CD4-positive, alpha-beta T cell (primary cell): ENCODE measurements around the gene COL4A2. TPM values are rescaled to one million over a fixed set of nuclear protein-coding genes. Genes with fewer than 3 reads are reported as not detected.
"Not testable (repeated sequence)": the region's sequence is repeated elsewhere in the genome, so short reads cannot be mapped to it uniquely, and the experiment has no call there.

Experiments used
- ATAC-seq: fragments of 200-7000 bp; cut with Tn5 transposase; one replicate; pipeline ENCODE4 v1.10.0; 2022; ENCODE audit warnings: mild to moderate bottlenecking; ENCODE audit not compliant: poor library complexity
- CTCF ChIA-PET: fragments of 350-600 bp; sonication (Branson Sonifier 250); formaldehyde crosslinking; loops from one replicate; lab custom pipeline; 2021; ENCODE audit warnings: antibody characterized with exemption, inconsistent platforms; lab: Charles Lee
- POLR2A ChIA-PET: fragments of 350-600 bp; sonication (Branson Sonifier 250); formaldehyde crosslinking; loops from one replicate; lab custom pipeline; 2021; ENCODE audit warnings: antibody characterized with exemption, inconsistent platforms; lab: Charles Lee
- DNase-seq, 14 experiments: peaks; one replicate each; pipeline ENCODE4 v3.0.0-alpha.2; 2013 to 2020; ENCODE audit warnings: mixed read lengths in 2 of 14
- H3K27ac ChIP-seq, 2 donors: one replicate each; pipeline versions ENCODE4 v1.5.1 to v1.7.0; 2013; ENCODE audit warnings: low read length in 2 of 2, low read depth in 1 of 2, mild to moderate bottlenecking in 1 of 2
- H3K27me3 ChIP-seq, 2 experiments: 1 replicate in 1 of 2; 2 replicates in 1 of 2; pipeline versions ENCODE4 v1.6.1 to v1.7.0; 2013; ENCODE audit warnings: low read length in 2 of 2, control low read depth in 1 of 2, mild to moderate bottlenecking in 1 of 2, moderate library complexity in 1 of 2; ENCODE audit not compliant: insufficient read depth in 2 of 2, control insufficient read depth in 1 of 2
- H3K36me3 ChIP-seq: one replicate; pipeline ENCODE4 v1.6.1; 2013; ENCODE audit warnings: low read length, control low read depth; ENCODE audit not compliant: insufficient read depth
- H3K4me1 ChIP-seq: one replicate; pipeline ENCODE4 v1.6.1; 2013; ENCODE audit warnings: low read length, control low read depth; ENCODE audit not compliant: insufficient read depth
- H3K4me3 ChIP-seq: one replicate; pipeline ENCODE4 v1.5.1; 2013; ENCODE audit warnings: mild to moderate bottlenecking, low read length, moderate library complexity
- H3K9me3 ChIP-seq, 2 experiments: 1 replicate in 1 of 2; 2 replicates in 1 of 2; pipeline versions ENCODE4 v1.6.1 to v1.7.0; 2013; ENCODE audit warnings: low read length in 2 of 2, mild to moderate bottlenecking in 2 of 2, control low read depth in 1 of 2, moderate library complexity in 1 of 2; ENCODE audit not compliant: control insufficient read depth in 1 of 2, insufficient read depth in 1 of 2
- H3K27ac Mint-ChIP-seq: one replicate; pipeline ENCODE4 v1.8.0; 2020; ENCODE audit warnings: mixed read lengths
- H3K27me3 Mint-ChIP-seq: one replicate; pipeline ENCODE4 v1.8.0; 2021; ENCODE audit warnings: mixed read lengths
- H3K36me3 Mint-ChIP-seq: one replicate; pipeline ENCODE4 v1.8.0; 2021; ENCODE audit warnings: low read depth, mixed read lengths
- H3K4me1 Mint-ChIP-seq: one replicate; pipeline ENCODE4 v1.8.0; 2021; ENCODE audit warnings: low read depth, mixed read lengths
- H3K4me3 Mint-ChIP-seq: one replicate; pipeline ENCODE4 v1.8.0; 2020; ENCODE audit warnings: mild to moderate bottlenecking, mixed read lengths
- H3K9me3 Mint-ChIP-seq: one replicate; pipeline ENCODE4 v1.8.0; 2020; ENCODE audit warnings: mixed read lengths
- intact Hi-C, 2 experiments: fragments of 100-400 bp; cut with DNase I in 1 of 2; cut with micrococcal nuclease in 1 of 2; formaldehyde crosslinking; loops; one replicate each; pipeline versions ENCODE4 v1.15.1 to v1.9.0; 2023 to 2025; cut with DNase I, micrococcal nuclease
- total RNA-seq, 174 experiments: library from RNA in 2 of 174; stranded (reverse) in 2 of 174; gene quantifications; one replicate each; pipeline ENCODE4 v1.2.3 and lab custom pipeline; 2021 to 2026
- TF ChIP-seq, protein P1 (sequence below): fragments of 200-600 bp; IDR thresholded peaks from one replicate; pipeline ENCODE4 v1.8.0; 2022; ENCODE audit warnings: antibody characterized with exemption, mild to moderate bottlenecking

Gene COL4A2
- total RNA-seq, 2 experiments from 2014 or later: not detected

DNA sequence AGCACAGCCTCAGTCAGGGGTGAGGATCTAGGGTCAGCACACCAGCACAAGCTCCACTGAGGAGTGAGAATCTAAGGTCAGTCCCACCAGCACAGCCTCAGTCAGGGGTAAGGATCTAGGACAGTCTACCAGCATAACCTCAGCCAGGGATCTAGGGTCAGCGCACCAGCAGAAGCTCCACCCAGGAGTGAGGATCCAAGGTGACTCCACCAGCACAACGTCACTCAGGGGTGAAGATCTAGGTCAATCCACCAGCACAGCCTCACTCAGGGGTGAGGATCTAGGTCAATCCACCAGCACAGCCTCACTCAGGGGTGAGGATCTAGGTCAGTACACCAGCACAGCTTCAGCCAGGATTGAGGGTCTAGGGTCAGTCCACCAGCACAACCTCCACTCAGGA lies 189.9 kb downstream of the COL4A2 start:
- POLR2A ChIA-PET: no interaction called here
- Histone ChIP-seq H3K9me3 (peaks cover 0 to 23% of the 10 kb centered on the region in 2 experiments), H3K36me3 (no peaks in the 10 kb centered on the region), H3K27me3 (no peaks in the 10 kb centered on the region), H3K27ac (no peak overlapping the region), H3K4me1 (no peaks in the 10 kb centered on the region), H3K4me3 (no peak overlapping the region)
- intact Hi-C loops: no loop called here
- H3K27ac Mint-ChIP-seq: no peak overlapping the region
- no peaks in the 10 kb centered on the region for H3K4me1 Mint-ChIP-seq
- TF ChIP-seq, protein P1, sequence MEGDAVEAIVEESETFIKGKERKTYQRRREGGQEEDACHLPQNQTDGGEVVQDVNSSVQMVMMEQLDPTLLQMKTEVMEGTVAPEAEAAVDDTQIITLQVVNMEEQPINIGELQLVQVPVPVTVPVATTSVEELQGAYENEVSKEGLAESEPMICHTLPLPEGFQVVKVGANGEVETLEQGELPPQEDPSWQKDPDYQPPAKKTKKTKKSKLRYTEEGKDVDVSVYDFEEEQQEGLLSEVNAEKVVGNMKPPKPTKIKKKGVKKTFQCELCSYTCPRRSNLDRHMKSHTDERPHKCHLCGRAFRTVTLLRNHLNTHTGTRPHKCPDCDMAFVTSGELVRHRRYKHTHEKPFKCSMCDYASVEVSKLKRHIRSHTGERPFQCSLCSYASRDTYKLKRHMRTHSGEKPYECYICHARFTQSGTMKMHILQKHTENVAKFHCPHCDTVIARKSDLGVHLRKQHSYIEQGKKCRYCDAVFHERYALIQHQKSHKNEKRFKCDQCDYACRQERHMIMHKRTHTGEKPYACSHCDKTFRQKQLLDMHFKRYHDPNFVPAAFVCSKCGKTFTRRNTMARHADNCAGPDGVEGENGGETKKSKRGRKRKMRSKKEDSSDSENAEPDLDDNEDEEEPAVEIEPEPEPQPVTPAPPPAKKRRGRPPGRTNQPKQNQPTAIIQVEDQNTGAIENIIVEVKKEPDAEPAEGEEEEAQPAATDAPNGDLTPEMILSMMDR: no peak
- DNase-seq (no peak), ATAC-seq (no peak)
- H3K36me3 Mint-ChIP-seq: no peaks in the 10 kb centered on the region
- CTCF ChIA-PET: no interaction called here
- H3K27me3 Mint-ChIP-seq: peaks cover 6% of the 10 kb centered on the region
- H3K4me3 Mint-ChIP-seq: no peak overlapping the region
- no peaks in the 10 kb centered on the region for H3K9me3 Mint-ChIP-seq

DNA sequence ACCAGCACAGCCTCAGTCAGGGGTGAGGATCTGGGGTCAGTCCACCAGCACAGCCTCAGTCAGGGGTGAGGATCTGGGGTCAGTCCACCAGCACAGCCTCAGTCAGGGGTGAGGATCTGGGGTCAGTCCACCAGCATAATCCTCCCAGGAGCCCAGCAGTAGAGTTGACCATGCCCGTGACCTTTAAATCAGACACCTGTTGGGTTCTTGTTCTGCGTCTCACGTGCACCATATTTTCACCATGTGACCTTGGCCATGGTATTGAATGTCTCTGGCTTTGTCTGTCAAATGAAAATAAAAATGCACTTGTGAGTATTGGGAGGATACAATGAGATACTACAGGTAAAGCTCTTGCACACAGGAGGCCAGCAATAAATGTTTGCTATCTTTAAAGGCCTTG lies 190.8 kb downstream of the COL4A2 start:
- ATAC-seq, intact Hi-C loops, H3K36me3 ChIP-seq, H3K27ac Mint-ChIP-seq, H3K4me1 ChIP-seq, H3K4me3 Mint-ChIP-seq, H3K4me1 Mint-ChIP-seq, H3K27me3 Mint-ChIP-seq, H3K4me3 ChIP-seq, CTCF ChIA-PET, H3K27me3 ChIP-seq, POLR2A ChIA-PET, H3K36me3 Mint-ChIP-seq, DNase-seq, H3K27ac ChIP-seq, H3K9me3 Mint-ChIP-seq: not testable (repeated sequence)
- peaks cover 0 to 23% of the 10 kb centered on the region in 2 experiments for H3K9me3 ChIP-seq

DNA sequence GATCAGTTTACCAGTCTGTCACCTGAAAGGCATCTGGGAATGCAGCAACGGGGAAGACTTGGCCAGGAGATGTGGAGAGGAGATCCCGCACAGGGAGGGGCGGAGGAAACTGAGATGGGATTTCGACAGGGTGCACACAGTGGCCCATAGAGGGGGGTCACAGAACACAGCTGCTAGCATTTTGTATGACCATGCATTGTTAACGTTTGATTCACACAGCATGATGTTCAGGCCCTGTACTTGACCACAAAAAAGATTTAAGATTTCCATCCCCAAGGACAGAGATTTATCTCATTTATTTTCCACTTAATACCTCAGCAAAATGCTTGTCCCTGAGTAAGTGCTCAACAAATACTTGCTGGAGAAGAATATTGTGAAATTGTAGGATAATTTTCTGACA lies 191.2 kb downstream of the COL4A2 start:
- Mint-ChIP-seq H3K36me3 (no peaks in the 10 kb centered on the region), H3K27me3 (peaks cover 6% of the 10 kb centered on the region), H3K4me1 (no peaks in the 10 kb centered on the region), H3K4me3 (no peak overlapping the region), H3K27ac (no peak overlapping the region), H3K9me3 (no peaks in the 10 kb centered on the region)
- H3K9me3 ChIP-seq: peaks cover 0 to 22% of the 10 kb centered on the region in 2 experiments
- intact Hi-C loops: no loop called here
- H3K4me3 ChIP-seq: no peak overlapping the region
- TF ChIP-seq, protein P1: no peak
- no peaks in the 10 kb centered on the region for H3K27me3 ChIP-seq
- CTCF ChIA-PET: no interaction called here
- DNase-seq (no peak), ATAC-seq (no peak)
- POLR2A ChIA-PET: no interaction called here
- no peak overlapping the region for H3K27ac ChIP-seq
- H3K36me3 ChIP-seq: no peaks in the 10 kb centered on the region
- no peaks in the 10 kb centered on the region for H3K4me1 ChIP-seq

DNA sequence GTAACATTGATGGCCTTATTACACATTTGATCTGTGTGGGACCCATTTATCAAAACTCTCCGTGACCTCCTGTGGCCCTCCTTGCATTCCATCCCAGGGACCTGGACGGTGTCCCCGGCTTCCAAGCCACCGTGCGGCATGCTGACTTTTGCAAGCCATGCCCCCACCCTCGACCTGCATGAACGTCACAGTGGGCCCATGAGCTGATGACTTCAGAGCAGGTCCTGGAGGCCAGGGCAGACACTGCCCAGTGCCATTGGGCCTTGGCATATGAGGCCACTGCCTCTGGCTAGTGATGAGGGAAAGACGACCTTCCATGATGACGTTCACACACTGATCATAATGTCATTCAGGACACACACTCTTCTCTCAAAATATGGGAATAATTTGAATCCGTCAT lies 191.7 kb downstream of the COL4A2 start:
- Histone ChIP-seq H3K27me3 (no peaks in the 10 kb centered on the region), H3K27ac (no peak overlapping the region), H3K4me3 (no peak overlapping the region), H3K9me3 (peaks cover 0 to 20% of the 10 kb centered on the region in 2 experiments), H3K36me3 (no peaks in the 10 kb centered on the region), H3K4me1 (no peaks in the 10 kb centered on the region)
- no peak for DNase-seq
- peaks cover 6% of the 10 kb centered on the region for H3K27me3 Mint-ChIP-seq
- H3K36me3 Mint-ChIP-seq: no peaks in the 10 kb centered on the region
- intact Hi-C loops: no loop called here
- no peaks in the 10 kb centered on the region for H3K9me3 Mint-ChIP-seq
- no peak for ATAC-seq
- ChIA-PET POLR2A (no interaction called here), CTCF (no interaction called here)
- H3K4me1 Mint-ChIP-seq: no peaks in the 10 kb centered on the region
- TF ChIP-seq, protein P1: no peak
- no peak overlapping the region for H3K4me3 Mint-ChIP-seq
- no peak overlapping the region for H3K27ac Mint-ChIP-seq
